PC-9 (cell line): Measurements from ENCODE around the gene KIAA0040. TPM values are rescaled to one million over a fixed set of nuclear protein-coding genes. Genes with fewer than 3 reads are reported as not detected.

Experiments used
- BruUV-seq: library from RNA; stranded (reverse); fragments of 400-500 nt; replicated peaks from 2 replicates; lab custom pipeline; 2021; lab: Mats Ljungman, UMichigan
- CTCF ChIA-PET: fragments of 300-600 bp; sonication (Branson Sonifier 250); formaldehyde crosslinking; loops from one replicate; lab custom pipeline; 2022; ENCODE audit warnings: antibody characterized with exemption; lab: Charles Lee
- POLR2A ChIA-PET: fragments of 300-600 bp; sonication (Branson Sonifier 250); formaldehyde crosslinking; loops from one replicate; lab custom pipeline; 2022; ENCODE audit warnings: antibody characterized with exemption; ENCODE audit not compliant: unreplicated experiment; lab: Charles Lee
- DNase-seq, 2 experiments: peaks; one replicate each; pipeline versions ENCODE4 v3.0.0 to v3.0.0-alpha.2; 2015 to 2022; ENCODE audit warnings: mixed read lengths in 1 of 2
- H2AFZ ChIP-seq: fragments of 200-600 bp; sonication (generic); 2 replicates; pipeline ENCODE4 v1.8.1; 2017; ENCODE audit warnings: antibody characterized with exemption
- H3F3A ChIP-seq: fragments of 200-600 bp; sonication (generic); 2 replicates; pipeline ENCODE4 v1.8.1; 2017; ENCODE audit warnings: antibody characterized with exemption, mild to moderate bottlenecking, low read depth; ENCODE audit not compliant: insufficient read depth
- H3K27ac ChIP-seq: fragments of 200-600 bp; sonication (generic); 2 replicates; pipeline ENCODE4 v1.6.1; 2016; ENCODE audit warnings: mixed run types
- H3K27me3 ChIP-seq: fragments of 200-600 bp; sonication (generic); 2 replicates; pipeline ENCODE4 v1.6.1; 2016; ENCODE audit warnings: low read depth, mixed run types; ENCODE audit not compliant: insufficient read depth
- H3K36me3 ChIP-seq: fragments of 200-600 bp; sonication (generic); 2 replicates; pipeline ENCODE4 v1.6.1; 2016; ENCODE audit warnings: low read depth, mixed run types
- H3K4me1 ChIP-seq: fragments of 200-600 bp; sonication (generic); replicated peaks from 2 replicates; pipeline ENCODE4 v1.6.1; 2016; ENCODE audit warnings: mixed run types; ENCODE audit not compliant: insufficient read depth
- H3K4me2 ChIP-seq: fragments of 200-600 bp; sonication (generic); 2 replicates; pipeline ENCODE4 v1.6.1; 2017; ENCODE audit warnings: mixed run types
- H3K4me3 ChIP-seq: fragments of 200-600 bp; sonication (generic); 2 replicates; pipeline ENCODE4 v1.6.1; 2016; ENCODE audit warnings: mixed run types
- H3K79me2 ChIP-seq: fragments of 200-600 bp; sonication (generic); 2 replicates; pipeline ENCODE4 v1.6.1; 2017; ENCODE audit warnings: low read depth, mixed run types
- H3K9me2 ChIP-seq: fragments of 200-600 bp; sonication (generic); 2 replicates; pipeline ENCODE4 v1.8.1; 2017; ENCODE audit warnings: mild to moderate bottlenecking; ENCODE audit not compliant: insufficient read depth
- H3K9me3 ChIP-seq: fragments of 200-600 bp; sonication (generic); 2 replicates; pipeline ENCODE4 v1.8.1; 2016; ENCODE audit warnings: low read depth; ENCODE audit not compliant: insufficient read depth
- H4K20me1 ChIP-seq: fragments of 200-600 bp; sonication (generic); 2 replicates; pipeline ENCODE4 v1.8.1; 2017; ENCODE audit not compliant: insufficient read depth
- CTCF ChIP-seq: fragments of 200-600 bp; sonication (generic); conservative IDR thresholded peaks from 2 replicates; pipeline ENCODE4 v1.6.1; 2017; ENCODE audit warnings: mixed run types, antibody characterized with exemption, mild to moderate bottlenecking, moderate library complexity
- EZH2 ChIP-seq: fragments of 200-600 bp; sonication (generic); IDR thresholded peaks from 2 replicates; pipeline ENCODE4 v1.8.0; 2017; ENCODE audit warnings: antibody characterized with exemption, low read depth
- intact Hi-C: fragments of 100-400 bp; cut with micrococcal nuclease; formaldehyde crosslinking; loops from one replicate; pipeline ENCODE4 v1.10.0; 2022; ENCODE audit not compliant: unreplicated experiment
- total RNA-seq: library from RNA; stranded (reverse); gene quantifications from 2 replicates; pipeline ENCODE4 v1.2.3, GENCODE V29; 2021

Gene KIAA0040
- total RNA-seq, 1 experiment from 2014 or later, result 8.8 TPM

GRCh38 chr1:175126347-175126746 lies 66.2 kb downstream of the KIAA0040 start:
- TF ChIP-seq CTCF, result no peak
- TF ChIP-seq EZH2, result no peak
- H3K9me3 ChIP-seq, result no peaks in the 10 kb centered on the region
- no peak overlapping the region for H3K27ac ChIP-seq
- H3K79me2 ChIP-seq, result no peaks in the 10 kb centered on the region
- no peaks in the 10 kb centered on the region for H3K36me3 ChIP-seq
- H4K20me1 ChIP-seq, result no peaks in the 10 kb centered on the region
- ChIA-PET CTCF (interaction anchor here (1.9 kb wide), 1 partner anchor 103 kb away, joined by 9 read pairs; the partner anchor contains the start of gene MRPS14), POLR2A (no interaction called here)
- DNase-seq, result no peak
- no peaks in the 10 kb centered on the region for H3F3A ChIP-seq
- intact Hi-C loops, result loop anchor here (5.0 to 10.0 kb wide), 2 partner anchors 354 to 382 kb away; no protein-coding TSS in a partner anchor
- no TSS peak for BruUV-seq
- no peak overlapping the region for H3K4me3 ChIP-seq
- H3K27me3 ChIP-seq, result no peaks in the 10 kb centered on the region
- no peaks in the 10 kb centered on the region for H3K4me1 ChIP-seq
- no peak overlapping the region for H3K4me2 ChIP-seq
- no peaks in the 10 kb centered on the region for H3K9me2 ChIP-seq
- H2AFZ ChIP-seq, result no peak overlapping the region

GRCh38 chr1:175124861-175125260 lies 67.7 kb downstream of the KIAA0040 start:
- no TSS peak for BruUV-seq

GRCh38 chr1:175120511-175120910 lies 72.1 kb downstream of the KIAA0040 start:
- Histone ChIP-seq H3K36me3 (no peaks in the 10 kb centered on the region), H3K4me1 (no peaks in the 10 kb centered on the region), H3K27ac (no peak overlapping the region), H3K79me2 (no peaks in the 10 kb centered on the region), H3K4me3 (no peak overlapping the region), H3K9me2 (no peaks in the 10 kb centered on the region), H3K9me3 (no peaks in the 10 kb centered on the region), H3K27me3 (no peaks in the 10 kb centered on the region), H2AFZ (no peak overlapping the region), H3K4me2 (no peak overlapping the region), H4K20me1 (no peaks in the 10 kb centered on the region), H3F3A (no peaks in the 10 kb centered on the region)
- intact Hi-C loops, result loop anchor here (10.0 kb wide), 1 partner anchor 376 kb away; no protein-coding TSS in a partner anchor
- ChIA-PET CTCF (no interaction called here), POLR2A (no interaction called here)
- no peak for TF ChIP-seq CTCF
- TF ChIP-seq EZH2, result no peak
- no peak for DNase-seq
- no TSS peak for BruUV-seq

More at GRCh38 chr1:175124861-175125260, 67.7 kb downstream of the KIAA0040 start:
- TF ChIP-seq EZH2 (no peak), CTCF (no peak)
- H3K27me3 ChIP-seq, result no peaks in the 10 kb centered on the region
- H2AFZ ChIP-seq, result no peak overlapping the region
- intact Hi-C loops, result loop anchor here (1.0 to 10.0 kb wide), 3 partner anchors 96 to 380 kb away; no protein-coding TSS in a partner anchor
- no peaks in the 10 kb centered on the region for H3K4me1 ChIP-seq
- ChIA-PET CTCF (interaction anchor here (0.7 to 1.9 kb wide), 10 partner anchors 21 to 959 kb away, joined by 3 to 19 read pairs (median 4); partner anchors contain the start of gene MRPS14), POLR2A (interaction anchor here (0.7 to 0.8 kb wide), 2 partner anchors 95 to 126 kb away, joined by 5 to 12 read pairs; no protein-coding TSS in a partner anchor)
- no peak overlapping the region for H3K4me3 ChIP-seq
- no peak for DNase-seq
- H3K27ac ChIP-seq, result no peak overlapping the region
- H3K36me3 ChIP-seq, result no peaks in the 10 kb centered on the region
- no peaks in the 10 kb centered on the region for H3K9me2 ChIP-seq
- H3K9me3 ChIP-seq, result no peaks in the 10 kb centered on the region
- no peaks in the 10 kb centered on the region for H3K79me2 ChIP-seq
- no peaks in the 10 kb centered on the region for H4K20me1 ChIP-seq
- H3K4me2 ChIP-seq, result no peak overlapping the region
- H3F3A ChIP-seq, result no peaks in the 10 kb centered on the region
